HG03103 (cell line): Measurements from ENCODE around the gene TRIM47.

Experiments used
- ATAC-seq: cut with Tn5 transposase; IDR thresholded peaks from one replicate; pipeline ENCODE4 v1.9.1; 2021; ENCODE audit warnings: low read depth; ENCODE audit not compliant: unreplicated experiment

TRIM47 gene

DNA sequence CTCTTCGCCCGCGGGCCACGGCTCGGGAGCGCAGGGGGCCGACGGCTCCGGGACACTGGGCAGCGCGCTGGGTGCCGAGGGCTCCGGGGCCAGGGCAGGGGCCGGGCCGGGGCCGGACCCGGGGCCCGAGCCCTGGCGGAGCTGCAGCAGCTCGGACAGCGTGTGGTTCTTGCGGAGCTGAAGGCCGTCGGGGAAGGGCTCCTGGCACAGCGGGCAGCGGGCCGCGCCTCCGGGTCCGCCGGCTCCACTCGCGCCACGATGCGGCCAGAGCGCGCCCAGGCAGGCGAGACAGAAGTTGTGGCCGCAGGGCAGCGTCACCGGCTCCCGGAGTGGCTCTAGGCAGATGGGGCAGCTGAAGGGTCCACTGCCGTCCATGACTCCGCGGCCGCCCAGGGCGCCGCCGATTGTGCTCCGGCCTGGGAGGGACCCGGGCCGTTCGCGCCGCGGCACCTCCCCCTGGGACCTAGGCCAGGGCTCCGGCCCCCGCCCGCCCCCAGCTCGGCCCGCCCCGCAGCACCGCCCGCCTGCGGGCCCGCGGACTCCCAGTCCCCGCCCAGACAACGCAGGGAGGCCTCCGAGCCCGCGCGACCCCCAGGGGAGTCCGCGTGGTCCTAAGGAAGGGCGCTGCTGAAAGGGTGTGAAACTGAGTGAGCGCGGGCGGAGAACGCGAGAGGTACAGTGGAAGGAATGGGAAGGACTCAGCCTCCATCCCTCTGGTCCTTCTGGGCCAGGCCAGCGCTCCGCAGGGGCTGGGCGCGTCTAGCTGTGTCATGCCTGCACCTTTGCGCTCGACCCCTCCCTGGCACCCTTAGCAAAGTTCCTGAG lies at the start of gene TRIM47:
TRIM47 (minus strand) TSS at position 408 of the 825 bp plus-strand sequence; CDS start at position 375, 33 bp downstream.
- ATAC-seq: no peak

- ATAC-seq: no peak
Measured at GRCh38 chr17:75927286-75927922, 49.0 kb upstream of the TRIM47 start.

- ATAC-seq: no peak
Measured at GRCh38 chr17:75926456-75926855, 48.1 kb upstream of the TRIM47 start.

- ATAC-seq: no peak
Measured at GRCh38 chr17:75925912-75926311, 47.5 kb upstream of the TRIM47 start.

DNA sequence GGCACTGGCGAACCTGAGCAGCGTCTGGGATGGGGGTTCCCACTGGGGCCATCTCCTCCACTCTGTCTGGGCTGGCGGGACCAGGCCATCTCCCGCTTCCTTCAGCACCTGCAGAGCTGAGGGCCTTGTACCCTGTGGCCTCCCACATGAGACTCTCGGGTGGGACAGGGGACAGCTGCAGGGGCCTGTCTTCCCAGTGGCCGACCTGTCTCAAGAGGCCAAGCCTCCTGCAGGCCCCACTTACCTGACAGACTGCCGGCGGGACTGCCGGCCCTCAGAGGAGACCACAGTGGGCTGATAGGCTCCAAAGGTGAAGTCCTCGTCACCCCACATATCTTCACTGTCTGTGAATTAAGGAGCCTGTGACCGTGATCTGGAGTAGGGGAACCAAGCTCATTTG lies 46.7 kb upstream of the TRIM47 start:
- ATAC-seq: no peak

DNA sequence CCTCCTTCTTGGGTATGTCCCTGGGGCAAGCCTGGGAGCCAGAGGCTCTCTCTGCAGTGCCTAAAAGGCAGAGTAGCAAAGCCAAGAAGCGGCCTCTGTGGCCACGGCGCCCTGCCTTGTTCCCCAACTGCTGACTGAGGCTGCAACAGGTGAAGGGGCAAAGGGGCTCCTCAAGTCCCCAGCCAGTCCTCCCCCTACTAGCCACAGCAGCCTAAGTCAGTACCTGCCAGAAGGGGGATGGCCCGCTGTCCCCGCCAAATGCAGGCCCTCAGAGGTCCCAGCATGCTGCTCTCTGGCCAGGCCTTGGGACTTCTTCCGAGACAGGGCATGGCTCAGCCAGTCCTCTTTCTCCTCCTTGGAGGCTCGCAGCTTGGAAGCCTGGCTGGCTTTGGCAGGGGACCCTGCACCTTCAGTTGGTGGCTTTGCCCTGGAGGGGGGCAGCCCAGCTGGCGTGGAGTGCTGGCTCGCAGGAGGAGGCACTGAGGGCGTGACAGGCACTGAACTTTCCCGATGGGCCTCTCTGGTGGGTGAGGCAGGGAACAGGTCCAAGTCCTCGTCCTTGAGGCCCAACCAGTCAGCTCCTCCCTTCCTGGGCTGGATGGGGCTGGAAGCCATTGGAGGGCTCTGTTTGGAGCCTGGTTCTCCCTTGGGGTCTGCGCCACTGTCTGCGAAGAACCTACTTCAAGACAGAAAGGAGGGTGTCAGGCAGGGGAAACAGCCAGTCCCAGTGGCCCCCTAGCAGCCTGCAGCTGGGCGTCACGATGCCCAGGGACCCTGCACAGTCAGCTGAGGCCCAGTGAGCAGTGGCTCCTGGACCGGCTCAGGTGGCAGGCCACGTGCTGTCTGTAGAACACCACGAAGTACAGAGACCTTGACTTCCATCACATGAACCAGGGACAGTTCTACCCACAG lies 44.8 kb upstream of the TRIM47 start:
- ATAC-seq: no peak

GRCh38 chr17:75922173-75922961 lies 44.0 kb upstream of the TRIM47 start:
- no peak for ATAC-seq

GRCh38 chr17:75921596-75921995 lies 43.2 kb upstream of the TRIM47 start:
- no peak for ATAC-seq

DNA sequence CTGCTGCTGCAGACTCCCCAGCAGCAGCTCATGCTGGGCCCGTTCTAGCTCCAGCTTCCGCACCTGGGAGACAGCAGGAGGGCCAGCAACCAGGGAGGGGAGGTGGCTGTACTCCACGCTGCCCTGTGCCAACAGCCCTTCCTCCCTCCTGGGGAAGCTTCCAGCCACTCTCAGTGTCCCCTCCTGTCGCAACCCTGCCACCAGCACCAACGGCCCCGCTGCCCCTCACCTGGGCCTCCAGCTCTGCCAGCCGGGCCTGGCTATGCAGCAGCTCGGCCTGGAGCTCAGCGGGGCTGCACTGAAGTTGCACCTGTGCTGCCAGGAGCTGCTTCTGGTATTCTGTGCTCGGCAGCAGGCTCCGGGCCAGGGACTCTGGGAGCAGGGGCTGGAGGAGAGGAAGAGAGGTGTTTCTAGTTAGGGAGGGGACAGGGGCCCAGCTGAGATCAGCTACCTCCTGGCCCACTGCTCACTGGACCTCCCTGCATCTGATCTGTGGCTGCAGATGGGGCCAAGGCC lies 41.7 kb upstream of the TRIM47 start:
- no peak for ATAC-seq

DNA sequence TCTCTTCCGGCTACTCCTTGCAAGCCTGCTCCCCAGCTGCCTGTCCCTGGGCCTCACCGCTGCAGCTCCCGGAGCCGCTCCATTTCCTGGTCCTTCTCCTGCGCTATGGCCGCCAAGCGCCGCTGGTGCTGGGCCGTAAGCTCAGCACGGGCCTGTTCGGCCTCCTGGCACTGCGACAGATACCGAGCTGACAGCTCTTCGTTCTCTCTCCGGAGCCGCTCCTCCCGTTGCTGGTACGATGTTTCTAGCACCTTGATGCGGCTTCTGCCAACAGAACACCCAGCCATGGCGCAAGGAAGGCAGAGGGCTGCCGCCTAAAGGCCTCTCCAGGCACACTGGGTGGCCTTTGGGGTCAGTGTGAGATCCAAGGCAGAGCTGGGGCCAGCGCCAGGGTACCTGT lies 41.2 kb upstream of the TRIM47 start:
- ATAC-seq: no peak

DNA sequence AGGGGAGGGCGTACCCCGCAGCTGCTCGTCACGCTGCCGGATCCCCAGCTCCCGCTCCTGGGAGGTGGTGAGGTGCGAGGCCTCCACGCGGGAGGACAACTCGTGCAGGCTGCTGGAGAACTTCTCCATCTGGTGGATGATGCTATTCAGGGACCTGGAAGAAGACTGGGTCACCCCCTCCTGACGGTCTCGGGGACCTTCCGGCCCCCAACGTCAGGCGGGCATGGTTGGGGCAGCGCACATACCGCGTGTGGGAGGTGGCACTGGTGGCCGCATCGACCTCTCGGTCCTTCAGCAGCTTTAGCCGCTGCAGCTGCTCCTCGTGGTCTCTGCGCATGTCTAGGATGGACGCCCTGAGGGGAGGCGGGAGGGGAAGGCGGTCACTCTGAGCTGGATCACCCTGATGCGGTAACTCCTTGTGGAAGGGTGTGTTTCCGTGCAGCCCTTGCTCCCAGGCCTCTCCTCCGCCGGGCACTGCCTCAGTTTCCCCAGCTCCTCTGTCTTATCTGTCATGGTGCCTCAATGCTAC lies 39.6 kb upstream of the TRIM47 start:
- ATAC-seq: no peak

DNA sequence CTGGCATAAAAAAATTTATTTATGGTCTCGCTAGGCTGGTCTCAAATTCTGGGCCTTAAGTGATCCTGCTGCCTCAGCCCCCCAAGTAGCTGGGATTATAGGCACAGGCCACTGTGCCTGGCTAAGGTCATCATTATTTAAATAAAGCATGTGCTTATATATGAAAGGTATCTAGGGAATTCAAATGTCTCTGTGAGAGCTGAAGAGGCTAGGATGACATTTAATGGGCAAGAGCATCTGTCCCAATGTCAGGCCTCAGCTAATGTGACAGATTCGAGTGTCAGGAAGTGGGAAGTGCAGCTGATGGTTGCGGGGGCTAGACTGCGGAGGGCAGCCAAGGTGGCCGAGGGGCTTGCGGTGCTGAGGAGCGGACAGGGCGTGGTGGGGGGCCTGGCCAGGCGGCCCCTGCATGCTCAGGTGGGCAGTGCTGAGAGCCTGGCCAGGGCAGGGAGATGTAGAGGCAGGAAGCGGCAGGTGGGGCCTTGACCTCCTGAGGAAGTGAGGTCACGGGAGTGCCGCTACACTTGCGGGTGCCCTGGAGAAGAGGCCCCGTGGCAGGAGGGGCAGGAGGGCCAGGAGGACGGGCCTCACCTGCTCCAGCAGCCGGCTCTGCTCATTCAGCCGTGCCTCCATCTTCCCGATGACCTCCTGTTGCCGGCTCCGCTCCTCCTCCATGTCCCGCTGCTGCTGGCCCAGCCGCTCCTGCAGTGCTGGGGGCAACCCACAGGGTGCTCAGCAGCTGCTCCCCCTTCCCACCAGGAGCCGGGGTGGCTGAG lies 38.9 kb upstream of the TRIM47 start:
- ATAC-seq: no peak

GRCh38 chr17:75915268-75915667 lies 36.9 kb upstream of the TRIM47 start:
- ATAC-seq: no peak

DNA sequence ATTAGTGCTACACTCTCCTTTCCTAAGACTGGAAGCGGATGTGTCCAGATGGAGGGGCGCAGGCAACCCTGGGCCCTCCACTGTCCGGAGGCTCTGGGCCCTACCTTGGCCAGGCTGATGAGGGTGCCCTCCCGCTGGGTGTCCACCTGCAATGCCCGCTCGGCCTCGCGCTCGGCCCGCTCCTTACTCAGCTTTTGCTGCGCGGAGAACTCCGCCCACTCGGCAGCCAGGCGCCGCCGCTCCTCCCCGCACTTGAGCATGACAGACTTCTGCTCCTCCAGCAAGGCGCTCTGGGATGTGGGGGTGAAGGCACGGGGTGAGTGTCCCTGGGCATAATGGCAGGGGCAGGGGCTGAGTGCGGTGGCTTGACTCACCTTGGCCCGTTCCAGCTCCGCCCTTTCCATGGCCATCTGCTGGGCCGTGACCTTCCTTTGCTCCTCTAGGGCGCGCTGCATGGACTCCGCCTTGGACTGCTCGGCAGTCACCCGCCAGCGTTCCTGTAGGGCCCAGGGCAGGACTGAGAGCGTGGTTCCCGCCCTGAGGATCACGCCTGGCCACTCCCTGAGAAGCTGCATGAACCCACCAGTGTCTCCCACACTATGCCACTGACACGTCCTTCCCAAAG lies 36.4 kb upstream of the TRIM47 start:
- no peak for ATAC-seq

GRCh38 chr17:75913537-75914210 lies 35.3 kb upstream of the TRIM47 start:
- ATAC-seq: no peak

DNA sequence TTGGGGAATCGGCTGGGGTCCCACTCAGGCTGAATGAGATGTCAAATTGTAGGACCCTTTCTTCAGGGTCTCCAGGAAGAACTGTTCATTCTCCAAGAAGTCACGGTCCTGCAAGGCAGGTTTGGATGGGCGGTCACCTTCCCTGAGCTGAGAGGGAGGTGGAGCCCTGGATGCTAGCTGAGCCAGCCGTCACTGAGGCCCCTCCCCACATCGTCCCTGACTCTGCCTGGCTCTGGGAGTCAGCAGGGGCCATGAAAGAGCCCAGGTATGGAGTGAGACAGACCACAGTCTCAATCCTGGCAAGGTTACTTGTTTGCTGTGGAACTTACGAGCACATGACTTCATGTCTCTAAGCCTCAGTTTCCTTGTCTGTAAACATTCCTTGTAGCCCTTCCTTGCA lies 32.3 kb upstream of the TRIM47 start:
- ATAC-seq: no peak

DNA sequence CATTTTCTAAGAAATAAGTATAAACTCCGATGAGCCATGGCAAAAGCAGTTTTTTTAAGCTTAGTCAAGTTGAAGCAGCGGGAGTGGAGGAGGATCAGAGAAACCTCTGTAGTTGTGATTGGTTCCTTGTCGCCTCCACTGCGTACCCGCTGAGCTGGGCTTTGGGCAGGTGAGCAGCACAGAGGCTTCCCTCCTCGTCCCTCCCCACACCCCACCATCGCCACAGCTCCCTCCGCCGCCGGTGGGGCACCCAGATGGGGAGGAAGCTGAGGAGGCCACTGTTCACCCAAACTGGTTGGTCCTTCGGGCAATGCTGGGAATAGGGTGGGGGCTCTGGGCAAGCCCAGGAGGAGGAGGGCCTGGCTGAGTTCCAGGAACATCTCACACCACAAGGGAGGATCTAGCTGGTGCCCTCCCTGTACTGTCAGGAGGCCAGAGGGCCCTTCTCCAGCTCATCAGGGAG lies 31.5 kb upstream of the TRIM47 start:
- no peak for ATAC-seq
